Limb (tissue), 2 donors: ENCODE measurements around the gene TMEM150C.
"Not testable (repeated sequence)": the region's sequence is repeated elsewhere in the genome, so short reads cannot be mapped to it uniquely, and the experiment has no call there.

Experiments used
- DNase-seq, 2 donors: peaks; one replicate each; pipeline ENCODE4 v3.0.0-alpha.2; 2016; ENCODE audit errors: extremely low spot score in 2 of 2

The TMEM150C gene

DNA sequence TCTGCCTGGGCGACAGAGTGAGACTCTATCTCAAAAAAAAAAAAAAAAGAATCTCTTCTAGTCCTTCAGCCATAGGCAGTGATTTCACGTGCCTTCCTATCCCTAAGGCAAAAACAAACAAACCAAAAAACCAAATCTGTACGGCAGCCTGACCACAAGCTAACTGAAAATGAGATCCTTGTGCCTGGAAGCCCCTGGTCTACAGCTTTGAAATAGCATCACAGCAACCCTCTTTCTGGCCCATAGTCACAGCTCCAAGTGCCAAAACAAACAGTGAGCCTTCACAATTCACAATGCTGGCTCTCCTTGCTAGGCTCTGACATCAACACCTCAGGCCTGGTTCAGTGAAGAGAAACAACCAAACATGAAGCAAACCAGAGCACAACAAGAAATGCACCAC lies 46.1 kb downstream of the TMEM150C start:
- peak; percentile 43 to 50 for DNase-seq

DNA sequence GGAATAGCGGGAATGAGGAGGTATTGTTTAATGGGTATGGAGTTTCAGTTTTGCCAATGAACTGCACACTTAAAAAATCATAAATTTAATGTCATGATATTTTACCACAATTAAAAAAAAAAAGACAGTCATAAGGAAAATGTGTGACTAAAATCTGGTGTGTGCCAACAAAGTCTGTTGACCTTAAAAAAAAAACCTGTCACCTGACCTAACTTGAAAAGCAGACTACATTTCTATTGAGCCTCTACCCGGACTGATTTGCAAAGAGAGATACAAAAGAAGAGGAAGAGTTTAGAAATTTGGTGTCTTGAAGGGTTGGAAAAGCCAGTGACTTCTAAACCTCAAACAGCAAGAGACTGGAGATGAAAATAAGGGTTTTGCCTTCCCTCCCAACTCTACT lies 48.4 kb downstream of the TMEM150C start:
- DNase-seq = no peak

DNA sequence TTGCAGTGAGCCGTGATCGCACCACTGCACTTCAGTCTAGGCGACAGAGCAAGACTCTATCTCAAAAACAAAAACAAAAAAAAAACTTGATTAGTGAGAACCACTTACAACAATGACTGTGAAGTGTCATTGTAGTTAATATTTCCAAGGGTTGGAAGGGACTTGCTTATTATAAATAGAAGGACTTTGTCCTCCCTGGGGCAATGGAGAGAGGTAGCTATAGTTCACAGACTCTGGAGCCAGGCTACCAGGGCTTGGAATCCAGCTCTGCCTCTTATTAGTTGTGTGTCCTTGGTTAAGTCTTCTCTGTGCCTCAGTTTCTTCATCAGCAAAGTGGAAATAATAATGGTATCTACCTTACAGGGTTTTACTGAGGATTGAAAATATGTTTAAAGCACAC lies 51.6 kb downstream of the TMEM150C start:
- no peak for DNase-seq

DNA sequence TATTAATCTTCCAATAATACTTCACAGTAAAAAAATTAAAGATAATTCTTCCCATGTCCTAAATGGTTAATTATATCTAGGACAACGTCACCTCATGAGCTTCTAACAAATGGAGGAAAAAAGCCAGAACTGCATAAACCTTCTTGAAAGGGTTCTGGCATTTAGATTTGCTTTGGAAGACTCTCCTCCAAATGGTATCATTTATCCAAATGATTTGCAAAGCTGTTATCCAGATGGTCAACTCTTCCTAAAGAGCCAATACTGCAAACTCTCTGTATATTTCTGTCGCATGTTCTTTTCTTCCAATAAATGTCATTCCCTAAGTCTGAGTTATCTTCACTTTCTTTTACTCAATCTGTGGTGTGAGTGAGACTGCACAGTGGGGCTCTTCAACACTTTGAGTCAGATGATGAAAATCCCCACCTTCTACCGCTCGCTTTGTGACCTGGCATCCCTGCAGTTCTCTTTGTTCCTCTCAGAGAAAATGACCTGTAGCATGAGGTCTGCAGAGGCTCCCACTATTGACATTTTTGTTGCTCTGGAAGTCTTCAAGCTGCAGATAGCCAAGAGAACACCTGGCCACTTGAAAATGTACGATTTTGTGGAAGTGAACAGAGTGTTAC lies 52.9 kb downstream of the TMEM150C start:
- DNase-seq = peak in 1 of 2 donors; percentile 67

DNA sequence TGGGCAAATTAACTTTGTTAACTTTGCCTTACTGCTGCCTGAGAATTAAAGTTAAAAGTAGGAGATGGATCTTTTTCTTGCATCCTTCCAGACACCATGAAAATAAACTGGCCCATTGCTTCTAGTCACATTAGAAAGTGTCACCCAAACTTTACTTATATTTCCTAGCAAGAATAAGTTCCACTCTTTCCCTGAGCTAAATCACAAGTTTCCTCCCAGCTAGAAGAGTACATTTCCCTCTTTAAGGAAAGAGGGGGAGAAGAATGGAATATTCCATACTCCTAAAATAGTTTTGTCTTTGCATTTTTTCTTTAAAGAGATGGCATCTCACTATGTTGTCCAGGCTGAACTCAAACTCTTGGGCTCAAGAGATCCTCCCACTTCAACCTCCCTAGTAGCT lies 53.8 kb downstream of the TMEM150C start:
- no peak for DNase-seq

DNA sequence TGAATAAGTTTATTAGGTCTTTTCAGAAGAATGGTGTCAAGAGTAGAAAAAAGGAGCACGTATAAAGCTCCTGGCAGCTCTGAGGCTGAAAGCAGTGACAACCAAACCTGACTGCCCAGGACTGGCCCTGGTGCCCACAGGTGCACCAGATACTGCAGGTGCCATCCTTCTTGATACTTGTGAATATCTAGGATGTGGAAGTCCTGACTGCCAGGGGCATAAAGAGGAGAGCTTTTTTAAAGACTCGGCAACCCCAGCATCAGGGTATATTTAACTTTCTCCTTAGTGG lies 60.7 kb downstream of the TMEM150C start:
- no peak for DNase-seq

DNA sequence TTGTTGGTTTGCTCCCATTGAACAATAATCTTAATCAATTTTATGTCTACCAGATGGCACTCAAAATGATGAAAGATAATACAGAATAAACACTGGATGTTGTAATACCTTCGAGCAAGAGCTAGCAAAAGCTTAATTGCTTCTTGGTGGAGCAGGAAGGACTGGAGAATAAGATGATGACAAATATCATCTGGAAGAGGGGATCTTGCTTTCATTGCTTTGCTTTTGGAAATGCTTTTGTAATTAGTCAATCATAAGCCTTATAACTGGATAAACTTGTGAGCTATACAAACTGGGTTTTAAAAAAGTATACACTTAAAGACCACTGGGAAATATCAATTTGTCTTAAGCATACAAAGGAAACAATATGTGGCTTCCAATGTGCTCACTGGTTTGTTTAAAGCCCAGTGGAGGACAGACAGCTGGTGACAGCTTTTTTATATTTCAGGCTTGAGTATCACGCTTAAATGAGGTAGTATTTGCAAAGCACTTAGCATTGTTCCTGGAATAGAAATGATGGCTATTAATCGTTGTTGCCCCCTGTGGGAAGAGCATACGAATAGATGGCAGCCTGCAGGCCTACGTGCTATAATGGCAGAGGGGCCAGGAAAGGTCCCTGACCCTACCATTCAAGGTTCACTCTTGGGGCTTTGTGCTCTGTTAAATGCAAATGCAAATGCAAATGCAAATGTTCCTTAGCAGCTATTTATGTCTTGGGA lies 61.2 kb downstream of the TMEM150C start:
- DNase-seq = no peak

DNA sequence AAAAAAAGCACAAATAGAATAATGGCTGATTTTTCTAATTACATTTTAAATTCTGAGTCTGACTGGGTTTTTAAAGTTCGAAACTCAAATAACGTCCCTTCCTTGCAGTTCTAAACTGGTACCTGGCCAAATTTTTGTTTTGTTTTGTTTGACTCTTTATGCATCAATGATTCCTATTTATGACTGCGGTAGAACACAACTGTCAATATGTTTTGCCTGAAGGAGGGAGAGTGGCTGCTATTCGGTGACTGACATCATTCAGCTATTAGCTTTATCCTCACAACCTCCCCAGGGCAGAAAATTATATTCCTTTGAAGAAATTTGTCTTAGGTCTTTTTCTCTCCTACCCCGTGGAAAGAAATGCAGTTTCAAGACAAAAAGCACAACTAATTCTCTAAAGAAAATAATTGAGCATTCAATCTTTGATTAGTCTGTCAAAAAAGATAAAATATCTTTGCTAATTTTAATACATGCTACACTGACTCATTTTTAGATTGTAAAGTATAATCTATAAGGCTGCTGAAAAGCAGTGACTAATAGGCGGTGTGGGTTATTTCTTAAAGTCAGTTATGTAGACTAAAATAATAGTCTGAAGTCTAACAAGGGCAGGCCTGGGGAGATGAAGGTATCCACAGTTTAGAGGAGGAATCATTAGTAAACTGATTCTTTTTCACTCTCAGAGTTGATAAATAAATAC lies 61.9 kb downstream of the TMEM150C start:
- DNase-seq = no peak

DNA sequence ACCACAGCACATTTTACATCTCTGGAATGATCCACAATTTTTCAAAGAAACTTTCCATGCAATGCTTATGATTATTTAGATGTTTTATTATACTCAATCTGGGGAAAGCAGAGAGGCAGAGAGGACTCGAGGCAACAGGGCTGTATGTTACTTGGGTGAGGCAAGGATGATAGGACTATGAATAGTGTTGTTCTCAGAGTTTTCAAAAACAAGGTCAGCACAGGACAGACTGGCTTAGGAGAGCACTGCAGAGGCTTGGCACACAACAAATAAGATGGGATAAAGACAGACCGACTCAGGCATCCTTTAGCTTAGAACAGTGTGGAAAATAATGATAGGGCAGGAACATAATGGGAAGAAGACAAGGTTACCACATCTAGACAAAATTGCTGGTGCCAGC lies 65.4 kb downstream of the TMEM150C start:
- no peak for DNase-seq

DNA sequence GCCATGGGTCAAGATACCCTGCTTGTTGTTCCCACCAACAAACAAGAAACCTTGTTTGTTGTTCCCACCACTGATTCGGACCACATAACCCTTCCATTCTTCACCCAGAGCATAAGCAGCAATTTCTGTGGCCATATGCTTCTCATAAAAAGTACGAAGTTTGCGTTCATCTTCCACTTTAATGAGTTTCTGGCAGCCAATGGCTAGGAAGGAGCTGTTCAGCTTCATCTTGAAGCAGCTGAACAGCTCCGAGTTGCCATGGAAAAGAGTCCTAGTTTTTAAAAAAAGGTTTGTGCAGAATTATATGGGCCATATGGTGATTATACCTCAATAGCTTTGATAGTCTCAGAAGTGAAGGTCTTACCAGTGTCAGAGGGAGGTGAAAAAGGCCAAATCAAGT lies 66.1 kb downstream of the TMEM150C start:
- DNase-seq = no peak

DNA sequence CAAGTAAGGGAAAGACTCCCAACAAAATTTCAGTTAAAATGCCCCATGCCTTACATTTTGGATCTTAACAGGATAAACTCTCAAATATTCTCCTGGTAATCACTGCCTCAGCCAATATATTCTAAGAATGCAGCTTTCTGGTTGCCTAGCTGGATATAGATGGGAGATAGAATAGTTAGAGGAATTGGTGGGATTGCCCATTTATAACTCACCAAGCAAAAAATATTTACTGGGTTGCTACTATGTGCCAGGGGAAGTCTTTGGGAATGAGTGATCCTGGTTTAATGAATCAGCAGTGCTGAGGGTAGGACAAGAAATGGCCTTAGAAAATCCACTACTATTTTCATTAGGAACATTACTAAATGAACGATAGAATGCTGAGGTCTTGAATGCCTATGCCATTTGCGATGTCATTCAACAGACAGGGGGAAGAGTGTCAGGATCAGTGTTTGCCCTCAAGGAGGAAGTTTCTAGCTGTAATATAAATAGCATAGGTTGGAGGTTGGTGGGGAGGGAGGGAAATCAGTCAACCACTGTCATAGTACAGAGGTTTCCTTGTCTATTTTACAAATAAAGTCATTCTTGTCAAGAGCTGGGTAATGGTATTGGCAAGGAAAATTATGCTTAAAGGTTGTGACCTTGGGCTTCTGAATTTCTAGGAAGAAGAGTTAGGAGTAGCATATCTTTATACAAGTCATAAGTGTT lies 67.9 kb downstream of the TMEM150C start:
- no peak for DNase-seq

DNA sequence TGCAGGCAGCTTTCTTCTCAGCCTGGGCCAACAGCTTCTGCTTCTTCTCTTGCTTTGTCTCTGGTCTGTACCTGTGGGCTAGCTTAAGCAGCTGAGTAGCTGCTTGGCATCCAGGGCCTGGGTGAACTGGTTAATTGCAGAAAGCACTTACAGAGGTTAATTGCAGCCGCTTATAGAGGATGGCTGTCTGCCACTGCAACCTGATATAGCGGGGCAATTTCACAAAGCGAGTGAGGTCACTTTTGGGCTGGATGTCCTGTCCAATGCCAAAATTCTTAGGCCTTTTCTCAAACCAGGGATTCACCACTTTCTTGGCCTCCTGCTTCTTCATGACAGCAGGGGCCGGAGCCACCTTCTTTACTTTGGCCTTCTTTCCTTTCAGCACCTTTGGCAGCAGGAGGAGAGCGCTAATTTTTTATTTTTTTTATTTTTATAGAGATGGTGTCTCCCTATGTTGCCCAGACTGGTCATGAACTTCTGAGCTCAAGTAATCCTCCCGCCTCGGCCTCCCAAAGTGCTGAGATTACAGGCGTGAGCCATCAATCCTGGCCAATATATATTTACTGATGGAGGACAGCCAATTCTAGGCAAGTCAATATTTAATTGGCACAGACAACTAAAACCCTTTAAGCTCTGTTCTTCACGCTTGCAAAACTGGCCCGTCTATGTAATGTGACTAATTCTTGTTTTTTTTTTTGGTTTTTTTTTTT lies 70.4 kb downstream of the TMEM150C start:
- no peak for DNase-seq

DNA sequence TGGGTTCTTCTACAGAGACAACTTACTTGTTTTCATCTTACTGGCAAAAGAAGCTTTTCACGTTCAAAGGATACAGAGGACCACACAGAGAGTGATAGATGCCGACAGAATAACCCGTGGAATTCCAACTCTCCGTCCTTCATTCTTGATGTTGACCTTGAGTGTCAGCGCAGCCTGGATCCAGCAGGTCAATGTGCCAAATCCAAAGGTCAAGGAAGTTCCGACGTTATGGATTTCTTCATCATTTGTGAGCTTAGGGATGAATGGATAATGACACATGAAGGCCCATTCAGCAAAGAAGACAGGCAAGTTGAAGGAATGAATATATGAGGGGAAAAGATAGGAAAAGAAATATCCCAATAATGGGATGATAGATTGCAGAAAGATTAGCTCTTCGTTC lies 71.8 kb downstream of the TMEM150C start:
- no peak for DNase-seq

DNA sequence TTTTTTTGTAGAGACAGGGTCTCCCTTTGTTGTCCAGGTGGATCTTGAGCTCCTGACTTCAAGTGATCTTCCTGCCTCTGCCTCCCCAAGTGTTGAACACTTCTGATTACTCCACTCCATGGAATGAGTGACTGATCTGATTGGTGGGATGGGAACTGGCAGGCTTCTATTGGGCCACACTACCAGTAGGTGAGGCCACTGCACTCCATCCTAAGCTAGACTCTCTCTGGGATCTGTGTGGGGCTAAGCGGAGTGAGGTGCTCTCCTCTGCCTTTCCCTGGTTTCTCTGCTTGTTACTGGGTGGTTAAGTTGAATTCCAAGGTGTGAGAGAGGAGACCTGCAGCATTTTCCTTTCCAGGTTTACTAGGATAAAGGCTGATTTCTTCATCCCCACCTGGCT lies 72.7 kb downstream of the TMEM150C start:
- DNase-seq = no peak

DNA sequence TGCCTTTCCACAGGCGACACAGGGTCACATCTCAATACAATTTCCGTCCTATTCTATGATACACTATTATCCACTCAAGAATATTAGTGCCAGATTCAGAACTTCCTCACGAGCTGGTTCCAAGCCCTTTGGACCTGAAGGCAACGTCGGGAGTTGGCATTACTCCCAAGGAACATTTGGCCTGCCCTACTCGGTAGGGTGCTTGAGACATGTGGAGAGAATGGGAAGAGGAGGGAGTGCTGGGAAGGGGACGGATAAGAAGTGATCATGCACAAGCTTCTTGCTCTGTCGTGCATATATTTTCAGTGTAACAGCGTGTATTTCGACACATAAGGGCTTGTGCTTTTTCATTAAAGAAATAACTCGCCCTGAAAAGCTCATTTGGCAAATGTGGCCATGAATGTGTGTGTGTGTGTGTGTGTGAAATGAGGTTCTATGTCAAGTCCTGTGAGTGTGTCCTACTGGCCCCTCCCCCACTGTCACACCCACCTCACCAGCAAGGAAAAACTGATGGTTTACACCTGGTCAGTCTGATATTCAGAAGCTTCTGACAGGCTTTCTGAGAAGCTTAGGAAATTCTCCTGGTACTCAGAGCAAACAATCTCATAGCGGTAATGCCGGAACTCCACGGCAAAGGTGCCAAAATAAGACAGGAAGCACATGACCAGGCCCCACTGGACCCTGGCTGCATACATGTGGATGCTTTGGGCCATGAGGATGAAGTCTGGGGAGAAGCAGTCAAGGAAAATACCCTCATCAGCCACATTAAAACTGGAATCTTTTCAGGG lies 76.6 kb downstream of the TMEM150C start:
- no peak for DNase-seq

DNA sequence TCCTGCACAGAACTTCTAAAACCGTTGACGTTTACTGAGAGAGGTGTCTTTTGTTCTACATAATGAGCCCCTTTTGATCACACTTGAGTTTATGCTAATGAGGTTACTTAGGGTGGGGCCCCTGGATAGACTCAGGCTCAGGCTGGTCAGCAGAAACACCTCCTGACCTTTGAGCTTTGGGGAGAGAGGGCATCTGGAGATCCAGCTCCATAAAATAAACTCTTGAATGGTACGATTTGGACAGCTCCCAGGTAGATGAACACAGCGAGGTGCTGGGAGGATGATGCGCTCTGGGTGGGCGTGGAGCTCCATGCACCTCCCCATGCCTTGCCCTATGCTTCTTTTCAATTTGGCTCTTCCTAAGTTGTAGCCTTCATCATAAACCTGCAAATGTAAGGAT lies 79.4 kb downstream of the TMEM150C start:
- DNase-seq = no peak

DNA sequence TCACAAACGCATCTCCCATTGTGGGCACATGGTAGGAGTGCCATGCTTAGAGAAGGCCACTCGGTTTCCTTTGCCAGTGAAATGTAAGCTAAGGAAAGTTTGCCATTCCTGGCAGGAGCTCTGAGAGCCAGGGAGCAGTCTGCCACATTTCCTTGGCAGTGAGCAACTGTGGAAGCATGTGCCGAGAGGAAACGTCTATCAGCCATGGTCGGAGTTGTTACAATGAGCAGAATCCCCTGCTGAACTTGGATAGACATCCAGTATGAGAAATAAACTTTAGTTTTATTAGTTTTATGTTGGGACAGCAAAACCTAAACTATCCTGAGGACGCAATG lies 80.3 kb downstream of the TMEM150C start:
- DNase-seq = no peak

DNA sequence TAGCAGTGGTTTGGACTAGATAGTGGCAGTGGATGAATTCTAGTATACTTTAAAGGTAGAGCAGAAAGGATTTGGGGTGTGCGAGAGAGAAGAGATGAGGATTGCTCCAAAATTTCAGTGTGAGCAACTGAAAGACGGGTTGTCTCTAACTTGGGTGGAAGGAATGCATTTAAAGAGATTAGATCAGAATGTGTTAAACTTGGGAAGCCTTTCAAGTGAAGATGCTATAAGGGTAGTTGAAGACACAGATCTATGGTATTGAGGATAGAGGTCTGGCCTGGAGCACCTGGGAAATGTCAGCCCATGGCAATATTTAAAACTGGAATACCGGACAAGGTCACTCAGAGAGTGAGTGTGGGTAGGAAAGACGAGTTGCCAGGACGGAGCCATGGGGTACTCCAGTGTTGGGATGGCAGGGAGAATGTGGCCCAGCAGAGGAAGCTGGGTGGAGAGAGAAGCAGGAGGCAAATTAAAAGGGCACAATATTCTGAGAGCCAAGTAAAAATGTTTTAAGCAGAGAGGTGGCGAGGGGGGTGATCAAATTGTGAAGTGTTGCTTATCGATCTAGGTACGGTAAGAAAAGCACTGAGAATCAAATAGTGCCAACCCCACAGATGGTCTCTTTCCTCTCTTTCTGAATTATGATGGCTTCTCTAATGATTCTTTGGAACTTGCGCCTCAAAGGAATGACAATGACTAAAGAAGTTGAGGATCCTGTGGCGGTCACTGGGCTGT lies 80.8 kb downstream of the TMEM150C start:
- DNase-seq = no peak

DNA sequence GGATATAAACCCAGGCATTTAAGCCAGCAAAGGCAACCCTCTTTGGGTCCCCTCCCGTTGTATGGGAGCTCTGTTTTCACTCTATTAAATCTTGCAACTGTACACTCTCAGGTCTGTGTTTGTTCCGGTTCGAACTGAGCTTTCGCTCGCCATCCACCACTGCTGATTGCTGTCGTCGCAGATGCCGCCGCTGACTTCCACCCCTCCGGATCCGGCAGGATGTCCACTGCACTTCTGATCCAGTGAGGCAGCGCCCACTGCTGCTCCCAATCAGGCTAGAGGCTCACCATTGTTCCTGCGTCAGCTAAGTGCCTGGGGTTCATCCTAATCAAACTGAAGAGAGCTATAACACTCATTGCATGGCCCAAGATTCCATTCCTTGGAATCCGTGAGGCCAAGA lies 82.2 kb downstream of the TMEM150C start:
- DNase-seq = no peak

DNA sequence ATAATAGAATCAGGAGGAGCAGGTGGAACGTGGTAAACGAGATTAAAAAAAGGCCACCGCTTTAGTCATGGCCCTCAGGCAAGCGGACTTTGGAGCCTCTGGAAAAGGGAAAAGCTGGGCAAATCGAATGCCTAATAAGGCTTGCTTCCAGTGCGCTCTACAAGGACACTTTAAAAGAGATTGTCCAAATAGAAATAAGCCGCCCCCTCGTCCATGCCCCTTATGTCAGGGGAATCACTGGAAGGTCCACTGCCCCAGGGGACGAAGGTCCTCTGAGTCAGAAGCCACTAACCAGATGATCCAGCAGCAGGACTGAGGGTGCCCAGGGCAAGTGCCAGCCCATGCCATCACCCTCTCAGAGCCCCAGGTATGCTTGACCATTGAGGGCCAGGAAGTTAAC lies 84.3 kb downstream of the TMEM150C start:
- not testable (repeated sequence) for DNase-seq
